ENCODE results near the gene HIP1. TPM values are rescaled to one million over a fixed set of nuclear protein-coding genes. Genes with fewer than 3 reads are reported as not detected.

The HIP1 gene
- total and polyA plus RNA-seq, 9 of the 15 experiments (the other 6 are each of a cell fraction or from before 2014, with no cell fraction given), result 2.4 to 13.7 (median 9.5) TPM

GRCh38 chr7:75628055-75628454, 110.7 kb downstream of the HIP1 start:
- BruUV-seq (replicated peaks), result no TSS peak
- in situ Hi-C loops (cut with MboI) (loop anchor here (25.0 kb wide), 1 partner anchor 1009 kb away; the partner anchor contains the start of gene POMZP3), intact Hi-C loops (cut with micrococcal nuclease) (no loop called here)
- H3K9ac ChIP-seq (ENCODE audit: insufficient read depth in 1 of 2, low read depth in 2 of 2, low read length in 2 of 2), result no peak overlapping the region
- POLR2A ChIA-PET, result interaction anchor here (0.6 kb wide), 1 partner anchor 42 kb away, joined by 3 read pairs; no protein-coding TSS in a partner anchor
- no peaks in the 10 kb centered on the region; the same call in 2 of the 3 replicates for H3K79me2 ChIP-seq (ENCODE audit: control insufficient read depth, insufficient read depth, low read length)
- FAIRE-seq (no peak), DNase-seq (ENCODE audit: extremely low read depth in 1 of 4, low spot score in 3 of 4) (no peak), ATAC-seq (no peak)
- H3K9me1 ChIP-seq (ENCODE audit: control insufficient read depth, insufficient read depth, low read length), result no peaks in the 10 kb centered on the region
- CTCF ChIA-PET (ENCODE audit: low intra/inter-chr PET ratio), result no interaction called here
- peaks cover 8 to 24% of the 10 kb centered on the region in 2 experiments; a peak in 4 of 5 replicates for H3K4me1 ChIP-seq (replicated peaks in 1 of 2; ENCODE audit: control insufficient read depth in 2 of 2, insufficient read depth in 2 of 2, low read length in 2 of 2)
- H3K27me3 ChIP-seq (ENCODE audit: control insufficient read depth in 2 of 2, insufficient read depth in 2 of 2, low read length in 2 of 2), result no peaks in the 10 kb centered on the region
- no peak overlapping the region for H3K4me3 ChIP-seq
- H3K27ac ChIP-seq (ENCODE audit: extremely low read depth, low read depth, low read length), result no peak overlapping the region
- no peaks in the 10 kb centered on the region for H4K20me1 ChIP-seq (replicated peaks; ENCODE audit: control insufficient read depth, insufficient read depth, low read length)
- H3K36me3 ChIP-seq (ENCODE audit: control insufficient read depth, insufficient read depth, low read length), result no peaks in the 10 kb centered on the region
- H3K9me3 ChIP-seq (replicated peaks; ENCODE audit: control insufficient read depth, insufficient read depth, low read depth, low read length), result peaks cover 8% of the 10 kb centered on the region
- no peak overlapping the region for H3K4me2 ChIP-seq (ENCODE audit: insufficient read depth, low read length)
- H2AFZ ChIP-seq (ENCODE audit: low read depth, low read length), result no peak overlapping the region
- TF ChIP-seq ZNF584 (CRISPR knock-in tag; IDR thresholded peaks at IDR 0.05; ENCODE audit: low read depth), result no peak
- 0 out of 2 replicates have a peak, but pooled peaks have one; percentile 32 for TF ChIP-seq NBN (IDR thresholded peaks at IDR 0.05; ENCODE audit: low read depth)
- no peak for TF ChIP-seq ZNF57 (CRISPR knock-in tag; IDR thresholded peaks at IDR 0.05)
- TF ChIP-seq CAMTA2 (CRISPR knock-in tag; conservative IDR thresholded peaks at IDR 0.05), result no peak
- no peak for TF ChIP-seq EHMT2 (IDR thresholded peaks at IDR 0.05)
- TF ChIP-seq ZNF408 (CRISPR knock-in tag; IDR thresholded peaks at IDR 0.05; ENCODE audit: low read depth), result no peak
- no peak for TF ChIP-seq EP300 (IDR thresholded peaks at IDR 0.05; ENCODE audit: low read length)
- TF ChIP-seq PHB2 (IDR thresholded peaks at IDR 0.05; ENCODE audit: low read depth), result no peak
- no peak for TF ChIP-seq RB1 (IDR thresholded peaks at IDR 0.05; ENCODE audit: low read depth)
- no peak for TF ChIP-seq TAL1 (IDR thresholded peaks at IDR 0.05)
- TF ChIP-seq TBP (optimal IDR thresholded peaks at IDR 0.05; ENCODE audit: low read depth, low read length), result no peak
- 0 out of 2 replicates have a peak, but pooled peaks have one; percentile 43 for TF ChIP-seq NR1H2 (CRISPR knock-in tag; IDR thresholded peaks at IDR 0.05)
- TF ChIP-seq BCOR (IDR thresholded peaks at IDR 0.05), result peak; percentile 88
- peak; percentile 100 for TF ChIP-seq ZNF507 (tag; conservative IDR thresholded peaks at IDR 0.05)
- TF ChIP-seq PHF8 (IDR thresholded peaks at IDR 0.05; ENCODE audit: borderline replicate concordance, low read length), result no peak
- peak; percentile 67; the same call in 1 of the 2 replicates for TF ChIP-seq MECOM (CRISPR knock-in tag; IDR thresholded peaks at IDR 0.05)
- 0 out of 2 replicates have a peak, but pooled peaks have one; percentile 11 for TF ChIP-seq JUN (IDR thresholded peaks at IDR 0.05; ENCODE audit: borderline replicate concordance, low read depth, low read length)
- no peak for TF ChIP-seq JUN (CRISPR knock-in tag; IDR thresholded peaks at IDR 0.05; ENCODE audit: borderline replicate concordance)
- no peak for TF ChIP-seq UBTF (IDR thresholded peaks at IDR 0.05; ENCODE audit: borderline replicate concordance in 1 of 2, low read depth in 2 of 2, low read length in 2 of 2)
- TF ChIP-seq MTA3 (IDR thresholded peaks at IDR 0.05; ENCODE audit: borderline replicate concordance), result 0 out of 2 replicates have a peak, but pooled peaks have one; percentile 28
- TF ChIP-seq PHF20 (IDR thresholded peaks at IDR 0.05; ENCODE audit: partially characterized antibody), result peak; percentile 44
- TF ChIP-seq GATAD2A (IDR thresholded peaks at IDR 0.05), result no peak
- TF ChIP-seq RBM25 (IDR thresholded peaks at IDR 0.05; ENCODE audit: low read depth, low read length, severe bottlenecking), result peak; percentile 95
- no peak for TF ChIP-seq MAFG (tag; conservative IDR thresholded peaks at IDR 0.05)
- TF ChIP-seq MTA2 (IDR thresholded peaks at IDR 0.05; ENCODE audit: low read depth), result no peak
